GM12878 (cell line): ENCODE measurements around the gene WDR86. TPM values are rescaled to one million over a fixed set of nuclear protein-coding genes. Genes with fewer than 3 reads are reported as not detected.
A peak's percentile ranks its signal among the peaks of the same experiment; 100 is the strongest.

Experiments
- ATAC-seq: fragments of 200-7000 bp; cut with Tn5 transposase; 3 replicates; pipeline ENCODE4 v1.9.1; 2020; ENCODE audit warnings: mild to moderate bottlenecking, moderate library complexity
- BruUV-seq: library from RNA; stranded (reverse); fragments of 400-500 nt; replicated peaks from 2 replicates; lab custom pipeline; 2021; lab: Mats Ljungman, UMichigan
- CTCF ChIA-PET: fragments of 300-600 bp; sonication (Branson Sonifier 250); formaldehyde crosslinking; extraction: SDS; loops from one replicate; lab custom pipeline; 2021; ENCODE audit warnings: inconsistent platforms; lab: Yijun Ruan, JAX
- POLR2A ChIA-PET: fragments of 350-600 bp; formaldehyde crosslinking; extraction: SDS; loops from one replicate; lab custom pipeline; 2021; ENCODE audit warnings: inconsistent platforms; lab: Charles Lee
- RAD21 ChIA-PET: fragments of 300-600 bp; sonication (Branson Sonifier 250); formaldehyde crosslinking; loops from one replicate; lab custom pipeline; 2023; ENCODE audit warnings: antibody characterized with exemption; ENCODE audit not compliant: unreplicated experiment; lab: Charles Lee
- SMC1A ChIA-PET: fragments of 300-600 bp; sonication (Branson Sonifier 250); formaldehyde crosslinking; loops from one replicate; lab custom pipeline; 2023; ENCODE audit not compliant: unreplicated experiment, uncharacterized antibody; lab: Charles Lee
- DNase-seq: peaks from one replicate; pipeline ENCODE4 v3.0.0-alpha.2; 2011; ENCODE audit warnings: low read depth, low spot score
- FAIRE-seq: peaks from 3 replicates; lab custom pipeline; 2011; peaks lifted over from hg19 to GRCh38; lab: Jason Lieb, UNC
- H2AFZ ChIP-seq: 2 replicates; pipeline ENCODE4 v1.6.0; 2011; ENCODE audit warnings: low read depth, low read length, control low read depth; ENCODE audit not compliant: control insufficient read depth
- H3K27ac ChIP-seq: 2 replicates; pipeline ENCODE4 v1.5.1; 2011; ENCODE audit warnings: control low read depth; ENCODE audit not compliant: control insufficient read depth, insufficient read depth
- H3K27me3 ChIP-seq, 2 experiments: replicated peaks in 1 of 2; 2 replicates each; pipeline versions ENCODE4 v1.6.0 to v1.6.1; 2011; ENCODE audit warnings: low read length in 1 of 2; ENCODE audit not compliant: control insufficient read depth in 2 of 2, insufficient read depth in 2 of 2
- H3K36me3 ChIP-seq, 2 experiments: 2 replicates each; pipeline ENCODE4 v1.5.1; 2011; ENCODE audit warnings: low read length in 1 of 2; ENCODE audit not compliant: control insufficient read depth in 2 of 2, insufficient read depth in 2 of 2
- H3K4me1 ChIP-seq: 2 replicates; pipeline ENCODE4 v1.6.1; 2011; ENCODE audit warnings: mild to moderate bottlenecking, low read length, moderate library complexity, mixed read lengths; ENCODE audit not compliant: control insufficient read depth, insufficient read depth
- H3K4me2 ChIP-seq: 2 replicates; pipeline ENCODE4 v1.6.0; 2011; ENCODE audit warnings: control low read depth; ENCODE audit not compliant: control insufficient read depth, insufficient read depth
- H3K4me3 ChIP-seq: fragments of 200-600 bp; sonication (generic); 2 replicates; pipeline ENCODE4 v1.5.1; 2016
- H3K79me2 ChIP-seq: 2 replicates; pipeline ENCODE4 v1.6.0; 2011; ENCODE audit warnings: low read length; ENCODE audit not compliant: control insufficient read depth, insufficient read depth
- H3K9ac ChIP-seq: 2 replicates; pipeline ENCODE4 v1.8.0; 2011; ENCODE audit warnings: low read length, control low read depth, mixed read lengths; ENCODE audit not compliant: control insufficient read depth, insufficient read depth
- H3K9me3 ChIP-seq: replicated peaks from 3 replicates; pipeline ENCODE4 v1.5.1; 2011; ENCODE audit warnings: mild to moderate bottlenecking, low read length; ENCODE audit not compliant: control insufficient read depth, insufficient read depth
- H4K20me1 ChIP-seq: 2 replicates; pipeline ENCODE4 v1.6.0; 2011; ENCODE audit not compliant: control insufficient read depth, insufficient read depth
- PAX5 ChIP-seq: IDR thresholded peaks from 2 replicates; pipeline ENCODE4 v1.6.1; 2011; ENCODE audit warnings: low read depth, low read length, borderline replicate concordance
- POLR2AphosphoS2 ChIP-seq: IDR thresholded peaks from 2 replicates; pipeline ENCODE4 v1.6.1; 2011; ENCODE audit warnings: low read depth, mild to moderate bottlenecking, low read length, improper control_type of control experiment, moderate library complexity
- RELA ChIP-seq: fragments of 450-650 bp; IDR thresholded peaks from 2 replicates; pipeline ENCODE4 v1.8.0; 2014; ENCODE audit warnings: borderline replicate concordance; ENCODE audit not compliant: partially characterized antibody
- RUNX3 ChIP-seq: IDR thresholded peaks from 2 replicates; pipeline ENCODE4 v1.6.1; 2012; ENCODE audit warnings: low read length, inconsistent platforms
- SMAD5 ChIP-seq: IDR thresholded peaks from 2 replicates; pipeline ENCODE4 v1.6.1; 2016; ENCODE audit warnings: antibody characterized with exemption, low read depth
- TCF3 ChIP-seq: IDR thresholded peaks from 2 replicates; pipeline ENCODE4 v1.6.1; 2012; ENCODE audit warnings: low read depth, mild to moderate bottlenecking, low read length, borderline replicate concordance; ENCODE audit not compliant: insufficient read depth
- WGBS: methylation state at CpG from one replicate; pipeline ENCODE4 v1.1.6; 2016; ENCODE audit warnings: low lambda C conversion rate; ENCODE audit not compliant: insufficient replicate concordance, insufficient coverage; ENCODE audit errors: missing lambda C conversion rate; 5-methylcytosine and 5-hydroxymethylcytosine counted together
- in situ Hi-C: fragments of 300-500 bp; cut with MboI; formaldehyde crosslinking; loops from 9 replicates; pipeline ENCODE4 v1.14.3; 2018; ENCODE audit warnings: mixed read lengths
- intact Hi-C: fragments of 100-400 bp; cut with micrococcal nuclease; formaldehyde crosslinking; loops from one replicate; pipeline ENCODE4 v1.14.2; 2022; ENCODE audit not compliant: unreplicated experiment
- polyA plus RNA-seq, 11 experiments: library from polyadenylated mRNA; depleted of rRNA in 4 of 11; unstranded in 6 of 11; stranded (reverse) in 5 of 11; fragments of >200 nt; fragmentation: Nextera tagmentation in 4 of 11; fragmentation: Illumina TruSeq in 1 of 11; extraction: Ambion mirVana in 4 of 11; extraction: Trizol in 1 of 11; gene quantifications; 1 replicate in 1 of 11; 2 replicates in 10 of 11; pipeline versions ENCODE4 v1.2.1 to v1.2.3, GENCODE V29; 2011 to 2016; ENCODE audit warnings: inconsistent platforms in 2 of 11, missing spikeins in 2 of 11, low read depth in 1 of 11
- total RNA-seq, 4 experiments: library from RNA; depleted of rRNA in 3 of 4; stranded (reverse); fragments of >200 nt in 3 of 4; fragmentation: Illumina TruSeq in 1 of 4; extraction: Trizol in 1 of 4; gene quantifications; 2 replicates each; pipeline versions ENCODE4 v1.2.1 to v1.2.3, GENCODE V29; 2013 to 2021
- TF ChIP-seq, protein P1 (sequence below): fragments of 450-650 bp; IDR thresholded peaks from 2 replicates; pipeline ENCODE4 v1.6.1; 2016; ENCODE audit warnings: mild to moderate bottlenecking, moderate library complexity, borderline replicate concordance

The WDR86 gene
- total and polyA plus RNA-seq, 10 of the 15 experiments (the other 5 are each of a cell fraction or from before 2014, with no cell fraction given) = 0.05 to 0.19 (median 0.15) TPM; not detected in 7

DNA sequence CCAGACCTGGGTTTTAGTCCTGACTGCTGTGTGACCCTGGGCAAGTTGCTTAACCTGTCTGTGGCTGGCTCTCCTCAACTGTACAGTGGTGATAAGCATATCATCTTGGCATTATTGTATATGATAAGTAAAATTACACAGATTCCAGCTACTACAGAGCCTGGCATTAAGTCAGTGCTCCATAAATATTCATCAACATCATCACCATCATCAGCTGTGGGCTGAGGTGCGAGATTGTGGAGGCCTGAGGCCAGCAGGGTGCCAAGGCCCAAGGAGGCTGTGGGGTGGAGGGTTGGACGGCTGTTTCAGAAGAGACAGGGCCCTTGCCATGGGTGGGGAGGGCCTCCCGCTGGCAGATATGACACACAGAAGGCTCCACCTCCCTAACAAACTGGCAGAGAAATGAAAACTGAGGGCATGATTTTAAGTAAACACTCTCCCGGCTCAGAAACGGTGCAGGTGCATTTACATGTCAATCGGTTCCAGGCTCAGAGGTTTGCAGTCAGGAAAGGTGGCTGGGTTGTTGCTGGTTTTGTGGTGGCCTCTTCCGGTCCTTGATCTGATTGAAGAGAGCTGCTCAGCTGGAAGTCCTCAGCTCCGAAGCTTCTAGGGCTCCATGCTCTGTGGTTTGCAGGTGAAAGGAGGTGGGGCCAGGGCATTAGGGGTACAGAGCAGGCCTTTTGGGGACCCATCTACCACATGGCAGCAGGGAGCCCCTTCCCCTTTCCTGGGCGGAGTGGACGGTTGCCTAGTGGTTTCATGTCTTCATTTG lies 19.9 kb upstream of the WDR86 start:
- FAIRE-seq (peak; percentile 81), ATAC-seq (peak; percentile 58), DNase-seq (peak; percentile 17)
- no peaks in the 10 kb centered on the region; a peak in 1 of 4 replicates for H3K27me3 ChIP-seq
- no peak overlapping the region for H3K4me3 ChIP-seq
- BruUV-seq = no TSS peak
- intact Hi-C loops (no loop called here), in situ Hi-C loops (no loop called here)
- 13% methylated on average over 10 of the region's 10 CpGs for WGBS
- CTCF ChIA-PET = interaction anchor here (1.0 kb wide), 2 partner anchors 18 to 115 kb away, joined by 3 to 4 read pairs; no protein-coding TSS in a partner anchor
- peak; percentile 75 for TF ChIP-seq RUNX3
- TF ChIP-seq RELA = no peak
- 0 out of 2 replicates have a peak, but pooled peaks have one; percentile 23 for TF ChIP-seq TCF3
- TF ChIP-seq PAX5 = peak; percentile 20; the same call in 1 of the 2 replicates
- TF ChIP-seq POLR2AphosphoS2 = no peak
- TF ChIP-seq SMAD5 = no peak
- TF ChIP-seq, protein P1, sequence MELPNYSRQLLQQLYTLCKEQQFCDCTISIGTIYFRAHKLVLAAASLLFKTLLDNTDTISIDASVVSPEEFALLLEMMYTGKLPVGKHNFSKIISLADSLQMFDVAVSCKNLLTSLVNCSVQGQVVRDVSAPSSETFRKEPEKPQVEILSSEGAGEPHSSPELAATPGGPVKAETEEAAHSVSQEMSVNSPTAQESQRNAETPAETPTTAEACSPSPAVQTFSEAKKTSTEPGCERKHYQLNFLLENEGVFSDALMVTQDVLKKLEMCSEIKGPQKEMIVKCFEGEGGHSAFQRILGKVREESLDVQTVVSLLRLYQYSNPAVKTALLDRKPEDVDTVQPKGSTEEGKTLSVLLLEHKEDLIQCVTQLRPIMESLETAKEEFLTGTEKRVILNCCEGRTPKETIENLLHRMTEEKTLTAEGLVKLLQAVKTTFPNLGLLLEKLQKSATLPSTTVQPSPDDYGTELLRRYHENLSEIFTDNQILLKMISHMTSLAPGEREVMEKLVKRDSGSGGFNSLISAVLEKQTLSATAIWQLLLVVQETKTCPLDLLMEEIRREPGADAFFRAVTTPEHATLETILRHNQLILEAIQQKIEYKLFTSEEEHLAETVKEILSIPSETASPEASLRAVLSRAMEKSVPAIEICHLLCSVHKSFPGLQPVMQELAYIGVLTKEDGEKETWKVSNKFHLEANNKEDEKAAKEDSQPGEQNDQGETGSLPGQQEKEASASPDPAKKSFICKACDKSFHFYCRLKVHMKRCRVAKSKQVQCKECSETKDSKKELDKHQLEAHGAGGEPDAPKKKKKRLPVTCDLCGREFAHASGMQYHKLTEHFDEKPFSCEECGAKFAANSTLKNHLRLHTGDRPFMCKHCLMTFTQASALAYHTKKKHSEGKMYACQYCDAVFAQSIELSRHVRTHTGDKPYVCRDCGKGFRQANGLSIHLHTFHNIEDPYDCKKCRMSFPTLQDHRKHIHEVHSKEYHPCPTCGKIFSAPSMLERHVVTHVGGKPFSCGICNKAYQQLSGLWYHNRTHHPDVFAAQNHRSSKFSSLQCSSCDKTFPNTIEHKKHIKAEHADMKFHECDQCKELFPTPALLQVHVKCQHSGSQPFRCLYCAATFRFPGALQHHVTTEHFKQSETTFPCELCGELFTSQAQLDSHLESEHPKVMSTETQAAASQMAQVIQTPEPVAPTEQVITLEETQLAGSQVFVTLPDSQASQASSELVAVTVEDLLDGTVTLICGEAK = no peak
- no peak overlapping the region for H3K9ac ChIP-seq
- no peak overlapping the region for H3K27ac ChIP-seq
- POLR2A ChIA-PET = no interaction called here
- SMC1A ChIA-PET = no interaction called here
- no peaks in the 10 kb centered on the region for H4K20me1 ChIP-seq
- H3K4me2 ChIP-seq = peak overlapping the region; percentile 49; the same call in 1 of the 2 replicates
- no peaks in the 10 kb centered on the region for H3K79me2 ChIP-seq
- no peaks in the 10 kb centered on the region for H3K9me3 ChIP-seq
- H2AFZ ChIP-seq = peak overlapping the region; percentile 4
- peaks cover 22% of the 10 kb centered on the region for H3K4me1 ChIP-seq
- no peaks in the 10 kb centered on the region for H3K36me3 ChIP-seq
- RAD21 ChIA-PET = no interaction called here
